ENCODE results near the gene GPR4.

The GPR4 gene

DNA sequence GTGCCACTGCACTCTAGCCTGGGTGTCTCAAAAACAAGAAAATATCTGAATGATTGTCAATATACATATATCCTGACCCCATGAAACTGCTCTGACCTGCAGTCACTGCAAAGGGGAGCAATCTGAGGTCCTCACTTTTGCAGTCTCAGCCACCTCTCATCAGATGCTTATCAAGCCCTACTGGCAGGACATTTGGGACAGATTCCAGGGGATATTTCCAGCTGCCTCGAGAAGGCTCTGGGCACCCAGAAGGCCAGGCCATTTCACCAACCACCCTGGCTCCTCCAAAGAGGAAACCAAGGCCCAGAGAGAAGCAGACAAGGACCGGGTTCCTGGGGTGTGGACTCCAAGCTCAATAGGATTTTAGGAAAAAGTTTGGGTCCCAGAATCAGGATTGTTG, 34.9 kb upstream of the GPR4 start:
- peaks cover 26% of the 10 kb centered on the region for H3K4me1 ChIP-seq (ENCODE audit: low read depth, poor library complexity, severe bottlenecking)
- no peak overlapping the region for H2AFZ ChIP-seq (ENCODE audit: low read depth)
- no peaks in the 10 kb centered on the region for H4K20me1 ChIP-seq (ENCODE audit: insufficient read depth)
- no peaks in the 10 kb centered on the region for H3K27me3 ChIP-seq (ENCODE audit: insufficient read depth, low read depth)
- no peak for TF ChIP-seq CTCF (conservative IDR thresholded peaks at IDR 0.05; ENCODE audit: low read depth, low read length)
- H3K27ac ChIP-seq = no peak overlapping the region
- H3K4me3 ChIP-seq (IDR thresholded peaks at IDR 0.05; ENCODE audit: insufficient read depth, low read depth, low read length) = no peak overlapping the region
- H3K36me3 ChIP-seq (ENCODE audit: insufficient read depth) = no peaks in the 10 kb centered on the region
- H3K79me2 ChIP-seq (ENCODE audit: insufficient read depth, low read depth) = no peaks in the 10 kb centered on the region
- no peak overlapping the region for H3K9ac ChIP-seq
- H3K4me2 ChIP-seq = no peak overlapping the region

DNA sequence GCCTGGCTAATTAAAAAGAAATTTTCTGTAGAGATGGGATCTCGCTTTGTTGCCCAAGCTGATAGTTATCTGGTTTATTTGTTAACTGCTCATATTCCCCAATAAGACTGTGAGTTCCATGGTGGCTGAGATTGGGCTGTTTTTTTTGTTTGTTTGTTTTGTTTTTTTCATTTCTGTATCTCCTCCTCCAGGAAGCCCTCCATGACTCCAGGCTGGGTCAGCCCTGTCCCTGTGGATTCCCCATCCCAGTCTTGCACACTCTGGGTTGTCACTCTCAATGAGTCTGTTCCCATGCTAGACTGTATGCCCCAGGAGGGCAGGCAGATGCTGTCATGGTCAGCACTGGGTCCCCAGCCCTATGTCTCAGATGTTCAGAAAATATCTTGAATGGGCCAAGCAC, 34.3 kb upstream of the GPR4 start:
- Histone ChIP-seq H3K27me3 (ENCODE audit: insufficient read depth, low read depth) (no peaks in the 10 kb centered on the region), H3K36me3 (ENCODE audit: insufficient read depth) (no peaks in the 10 kb centered on the region), H3K4me2 (no peak overlapping the region), H2AFZ (ENCODE audit: low read depth) (no peak overlapping the region), H3K27ac (no peak overlapping the region), H4K20me1 (ENCODE audit: insufficient read depth) (no peaks in the 10 kb centered on the region), H3K79me2 (ENCODE audit: insufficient read depth, low read depth) (no peaks in the 10 kb centered on the region), H3K9ac (no peak overlapping the region), H3K4me1 (ENCODE audit: low read depth, poor library complexity, severe bottlenecking) (peaks cover 30% of the 10 kb centered on the region), H3K4me3 (IDR thresholded peaks at IDR 0.05; ENCODE audit: insufficient read depth, low read depth, low read length) (no peak overlapping the region)
- no peak for TF ChIP-seq CTCF (conservative IDR thresholded peaks at IDR 0.05; ENCODE audit: low read depth, low read length)

- no peaks in the 10 kb centered on the region for H3K36me3 ChIP-seq (ENCODE audit: insufficient read depth)
- H2AFZ ChIP-seq (ENCODE audit: low read depth) = no peak overlapping the region
- H3K79me2 ChIP-seq (ENCODE audit: insufficient read depth, low read depth) = no peaks in the 10 kb centered on the region
- no peak overlapping the region for H3K9ac ChIP-seq
- H3K4me2 ChIP-seq = no peak overlapping the region
- H3K4me1 ChIP-seq (ENCODE audit: low read depth, poor library complexity, severe bottlenecking) = peaks cover 23% of the 10 kb centered on the region
- H4K20me1 ChIP-seq (ENCODE audit: insufficient read depth) = no peaks in the 10 kb centered on the region
- H3K27ac ChIP-seq = no peak overlapping the region
- H3K27me3 ChIP-seq (ENCODE audit: insufficient read depth, low read depth) = no peaks in the 10 kb centered on the region
- TF ChIP-seq CTCF (conservative IDR thresholded peaks at IDR 0.05; ENCODE audit: low read depth, low read length) = no peak
- no peak overlapping the region for H3K4me3 ChIP-seq (IDR thresholded peaks at IDR 0.05; ENCODE audit: insufficient read depth, low read depth, low read length)
Observed at GRCh38 chr19:45632468-45633196, 30.6 kb upstream of the GPR4 start.

DNA sequence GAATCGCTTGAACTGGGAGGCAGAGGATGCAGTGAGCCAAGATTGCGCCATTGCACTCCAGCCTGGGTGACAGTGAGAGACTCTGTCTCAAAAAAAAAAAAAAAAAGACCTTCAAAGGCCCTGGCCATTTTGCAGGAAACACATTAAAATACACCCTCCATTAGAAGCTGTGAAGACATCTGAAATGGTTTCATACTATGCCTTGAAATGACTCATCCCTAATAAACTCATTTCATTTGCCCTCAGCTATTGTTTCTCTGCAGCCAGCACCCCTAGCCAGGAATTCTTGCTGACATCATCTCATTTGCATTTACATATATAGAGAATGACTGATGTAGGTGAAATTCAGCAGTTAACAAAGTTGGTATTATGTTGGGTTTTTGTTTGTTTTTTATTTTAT, 28.5 kb upstream of the GPR4 start:
- H3K4me1 ChIP-seq (ENCODE audit: low read depth, poor library complexity, severe bottlenecking) = peaks cover 23% of the 10 kb centered on the region
- no peak for TF ChIP-seq CTCF (conservative IDR thresholded peaks at IDR 0.05; ENCODE audit: low read depth, low read length)
- H3K9ac ChIP-seq = no peak overlapping the region
- no peaks in the 10 kb centered on the region for H3K79me2 ChIP-seq (ENCODE audit: insufficient read depth, low read depth)
- H4K20me1 ChIP-seq (ENCODE audit: insufficient read depth) = no peaks in the 10 kb centered on the region
- H2AFZ ChIP-seq (ENCODE audit: low read depth) = no peak overlapping the region
- H3K4me3 ChIP-seq (IDR thresholded peaks at IDR 0.05; ENCODE audit: insufficient read depth, low read depth, low read length) = no peak overlapping the region
- peak overlapping the region; percentile 18; the same call in 1 of the 2 replicates for H3K27ac ChIP-seq
- H3K27me3 ChIP-seq (ENCODE audit: insufficient read depth, low read depth) = no peaks in the 10 kb centered on the region
- peak overlapping the region; percentile 1; the same call in 1 of the 2 replicates for H3K4me2 ChIP-seq
- no peaks in the 10 kb centered on the region for H3K36me3 ChIP-seq (ENCODE audit: insufficient read depth)

All from KMS-11 (cell line).